ENCODE measurements around the gene MCM3AP.
"Not testable (repeated sequence)": the region's sequence is repeated elsewhere in the genome, so short reads cannot be mapped to it uniquely, and the experiment has no call there.

The MCM3AP gene

DNA sequence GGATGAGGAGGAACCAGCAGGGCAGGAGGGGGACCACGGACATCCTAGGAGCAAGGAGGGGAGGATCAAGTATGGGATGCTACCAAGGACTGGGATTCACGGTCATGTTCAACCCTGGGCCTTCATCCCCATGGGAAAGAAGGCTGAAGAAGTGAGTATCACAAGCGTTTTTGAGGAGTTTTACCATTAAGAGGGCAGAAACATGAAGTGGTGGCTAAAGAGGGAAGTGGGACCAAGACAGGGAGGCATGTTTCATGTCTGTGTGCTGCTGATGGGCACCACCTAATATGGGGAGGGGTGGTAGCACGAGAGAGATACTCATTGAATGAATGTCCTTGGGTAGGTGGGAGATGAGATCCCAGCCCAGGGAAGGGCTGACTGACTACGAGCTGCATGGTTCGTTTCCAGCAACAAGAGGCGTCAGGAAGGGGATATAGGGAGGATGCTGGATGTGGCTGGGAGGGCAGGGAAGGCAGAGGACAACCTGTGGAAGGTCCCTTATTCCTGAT is 45.5 kb downstream of the MCM3AP start:
- no peak for DNase-seq

DNA sequence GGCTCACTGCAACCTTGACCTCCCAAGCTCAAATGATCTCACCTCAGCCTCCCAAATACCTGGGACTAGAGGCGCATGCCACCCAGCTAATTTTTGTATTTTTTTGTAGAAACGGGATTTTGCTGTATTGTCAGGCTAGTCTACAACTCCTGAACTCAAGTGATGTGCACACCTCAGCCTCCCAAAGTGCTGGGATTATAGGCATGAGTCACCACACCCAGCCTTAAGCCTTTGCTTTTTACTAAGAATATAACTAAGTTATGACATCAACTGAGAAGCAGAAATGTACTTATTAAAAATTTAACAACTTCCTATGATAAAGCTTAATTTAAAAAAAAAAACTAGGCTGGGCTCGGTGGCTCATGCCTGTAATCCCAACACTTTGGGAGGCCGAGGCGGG is 47.9 kb downstream of the MCM3AP start:
- DNase-seq: no peak

DNA sequence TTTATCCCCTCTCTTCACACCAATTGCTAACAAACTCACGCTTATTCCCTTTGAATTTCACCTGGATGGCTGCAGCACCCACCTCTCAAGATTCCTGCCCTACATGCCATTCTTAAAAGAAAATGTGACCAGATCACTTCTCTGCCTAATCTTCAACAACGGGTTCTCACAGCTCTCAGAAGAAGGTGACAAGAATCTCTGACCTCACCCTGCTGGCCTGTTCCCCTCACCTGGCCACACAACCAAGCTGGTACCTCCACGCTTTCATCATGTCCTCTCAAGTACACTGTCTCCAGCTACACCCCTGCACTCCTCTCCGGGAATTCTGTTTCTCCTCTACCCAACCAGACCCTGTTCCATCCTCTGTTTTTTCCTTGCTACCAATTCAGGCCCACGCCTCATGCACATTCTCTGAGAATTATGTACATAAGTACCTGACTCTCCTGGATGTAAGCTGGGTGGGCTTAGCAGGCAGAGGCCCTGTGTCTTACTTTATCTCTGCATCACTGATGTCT is 50.9 kb downstream of the MCM3AP start:
- no peak for DNase-seq

DNA sequence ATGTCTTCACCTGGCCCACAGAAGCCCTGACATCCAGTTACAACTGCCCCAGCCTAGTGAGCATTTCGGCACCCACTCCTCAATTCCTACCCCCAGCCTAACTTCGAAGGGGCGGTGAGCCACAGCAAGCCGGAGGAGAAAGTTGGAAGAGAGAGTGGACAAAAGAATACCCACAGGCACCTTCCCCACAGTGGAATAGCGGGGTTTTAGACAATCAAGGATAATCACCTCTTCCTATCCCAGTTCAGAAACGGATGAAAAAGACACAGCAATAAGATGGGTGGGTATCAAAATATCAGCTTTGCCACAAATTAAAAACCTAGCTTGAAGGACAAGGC is 55.5 kb downstream of the MCM3AP start:
- DNase-seq: no peak

DNA sequence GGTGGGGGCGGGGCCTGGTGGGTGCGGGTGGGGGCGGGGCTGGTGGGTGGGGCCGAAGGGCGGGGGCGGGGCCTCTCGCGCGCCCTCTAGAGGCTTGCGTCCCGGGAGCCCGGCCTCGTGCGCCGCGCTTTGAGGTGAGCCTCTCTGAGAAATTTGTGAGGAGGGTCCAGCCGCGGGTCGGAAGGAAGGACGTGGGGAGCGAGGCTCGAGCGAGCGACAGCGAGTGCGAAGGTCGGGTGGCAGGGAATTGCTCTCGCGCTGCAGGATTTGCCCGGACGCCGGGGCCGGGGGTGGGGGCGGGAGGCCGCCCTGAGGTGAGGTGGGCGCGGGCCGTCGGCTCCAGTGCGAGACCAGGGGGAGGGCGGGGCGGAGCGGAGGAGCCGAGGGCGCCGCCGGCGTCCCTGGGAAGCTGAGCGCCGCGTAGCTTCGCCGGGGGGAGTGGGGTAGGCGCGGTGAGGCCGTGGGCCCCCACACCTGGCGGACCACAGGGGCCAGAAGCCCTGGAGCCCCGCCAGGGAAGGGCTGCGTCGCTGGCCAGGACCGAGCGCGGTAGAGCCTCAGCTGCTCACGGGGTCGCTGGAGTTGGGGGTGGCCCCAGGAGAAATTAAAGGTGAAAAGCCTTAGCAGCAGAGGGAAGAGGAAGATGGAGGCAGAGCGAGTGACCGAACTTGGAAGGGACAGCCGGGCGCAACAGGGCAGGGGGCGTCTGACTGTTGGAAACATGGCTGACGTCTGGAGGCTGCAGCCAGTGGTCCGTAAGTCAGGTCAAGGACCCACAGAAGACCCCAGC is 56.1 kb downstream of the MCM3AP start:
- DNase-seq: no peak

DNA sequence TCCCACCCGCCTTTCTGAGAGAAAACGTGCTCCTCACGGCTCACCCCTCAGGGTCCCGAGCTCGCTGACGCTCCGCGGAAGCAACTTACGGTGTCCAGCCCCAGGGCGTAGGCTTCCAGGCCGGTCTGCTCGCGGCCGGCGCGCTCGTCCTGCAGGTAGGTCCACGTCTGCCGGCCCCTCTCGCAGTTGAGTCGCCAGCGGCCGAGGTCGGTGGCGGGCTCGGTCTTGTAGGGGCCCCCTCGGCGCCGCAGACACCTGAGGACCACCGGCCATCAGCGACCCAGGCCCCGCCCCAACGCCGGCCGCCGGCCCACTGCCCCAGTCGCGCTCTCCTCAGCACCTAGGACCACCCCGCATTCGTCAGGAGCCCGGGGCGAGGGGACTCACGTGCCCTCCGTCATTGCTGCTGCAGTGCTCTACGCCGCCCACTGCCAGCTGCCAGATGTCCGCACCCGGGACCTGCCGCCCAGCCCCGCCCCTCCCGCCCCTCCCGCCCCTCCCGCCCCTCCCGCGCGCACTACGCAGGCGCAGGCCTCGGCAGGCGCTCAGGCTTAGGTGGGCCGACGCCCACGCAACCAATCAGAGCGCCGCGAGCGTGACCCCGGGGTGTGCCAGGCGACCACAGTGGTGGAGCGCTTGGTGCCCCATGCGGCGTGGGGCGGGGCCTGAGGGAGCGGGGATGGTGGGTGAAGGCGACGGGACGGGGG is 56.9 kb downstream of the MCM3AP start, which contains the start of gene LSS:
TSS of gene LSS (minus strand) at position 430 of the 707 bp plus-strand sequence. CDS start at position 401, 29 bp downstream.
- DNase-seq: peak; percentile 99

DNA sequence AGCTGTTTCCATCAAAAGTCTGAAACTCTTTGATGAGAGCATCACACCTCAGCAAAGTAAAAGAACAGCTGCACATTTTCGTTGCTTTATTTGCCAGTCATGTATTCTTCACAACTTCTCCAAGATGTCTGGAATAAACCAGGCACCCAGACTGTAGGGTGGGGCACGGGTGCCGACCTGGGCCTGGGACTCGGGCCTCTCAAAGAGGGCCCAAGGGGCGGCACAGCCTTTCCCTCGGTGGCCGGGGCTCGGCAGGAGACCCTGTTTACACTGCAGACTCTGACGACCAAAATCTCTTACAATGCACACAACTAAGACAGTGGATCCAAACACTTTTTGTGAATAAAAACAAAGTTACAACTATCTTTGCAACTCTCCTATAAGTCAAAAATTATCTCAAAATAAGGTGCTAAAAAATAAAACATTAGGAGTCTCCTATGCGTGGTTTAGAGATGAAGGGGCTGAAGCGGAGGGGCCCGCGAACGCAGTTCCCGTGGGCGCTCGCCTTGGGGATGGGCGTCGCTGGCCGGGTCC is 57.5 kb downstream of the MCM3AP start:
- no peak for DNase-seq

DNA sequence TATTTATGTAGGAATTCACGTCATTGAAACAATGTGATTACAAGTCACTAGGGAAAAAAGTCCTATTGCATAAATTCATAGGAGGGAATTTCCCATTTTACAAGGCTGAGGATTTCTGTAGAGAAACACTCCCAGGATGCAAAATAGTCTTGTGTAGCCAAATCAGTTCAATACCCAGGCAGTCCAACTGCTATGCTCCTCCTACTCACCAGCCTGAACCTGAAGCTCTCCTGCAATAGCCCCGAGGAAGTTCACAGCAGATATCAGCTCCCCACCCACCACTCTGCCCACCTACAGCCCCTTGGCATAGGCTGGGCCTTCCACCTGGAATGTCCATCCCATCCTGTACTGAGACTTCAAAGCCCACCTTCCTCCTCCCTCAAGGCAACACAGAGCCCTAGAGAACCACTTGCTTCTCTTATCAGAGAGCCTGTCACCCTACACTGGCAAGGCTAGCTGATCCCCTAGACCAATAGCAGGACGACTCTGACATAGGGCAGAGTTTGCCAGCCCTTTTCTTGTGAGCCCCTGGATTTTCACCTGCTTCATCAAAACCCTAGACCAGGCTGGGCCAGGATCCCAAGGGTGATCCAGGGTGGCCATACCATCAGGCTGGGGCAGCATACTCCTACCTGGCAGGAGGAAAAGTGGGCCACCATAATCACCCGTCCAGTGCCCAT is 58.4 kb downstream of the MCM3AP start:
- no peak for DNase-seq

DNA sequence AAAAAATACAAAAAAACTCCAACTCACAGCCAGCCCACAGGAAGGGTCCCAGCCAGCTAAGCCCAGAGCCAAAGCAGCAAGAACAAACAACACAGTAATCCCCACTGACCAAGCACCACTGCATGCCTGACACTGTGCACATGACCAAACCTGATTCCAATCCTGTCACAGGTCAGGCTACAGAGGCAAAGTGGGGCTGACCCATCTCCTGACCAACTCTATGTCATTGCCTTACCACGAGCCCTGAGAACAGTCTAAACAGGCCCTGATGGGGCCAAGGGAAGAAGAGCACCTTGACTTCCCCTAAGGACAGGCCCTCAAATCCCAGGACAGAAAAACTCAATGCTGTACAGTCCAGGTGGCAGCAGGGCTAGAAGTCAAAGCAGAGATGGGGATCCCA is 59.3 kb downstream of the MCM3AP start:
- no peak for DNase-seq

DNA sequence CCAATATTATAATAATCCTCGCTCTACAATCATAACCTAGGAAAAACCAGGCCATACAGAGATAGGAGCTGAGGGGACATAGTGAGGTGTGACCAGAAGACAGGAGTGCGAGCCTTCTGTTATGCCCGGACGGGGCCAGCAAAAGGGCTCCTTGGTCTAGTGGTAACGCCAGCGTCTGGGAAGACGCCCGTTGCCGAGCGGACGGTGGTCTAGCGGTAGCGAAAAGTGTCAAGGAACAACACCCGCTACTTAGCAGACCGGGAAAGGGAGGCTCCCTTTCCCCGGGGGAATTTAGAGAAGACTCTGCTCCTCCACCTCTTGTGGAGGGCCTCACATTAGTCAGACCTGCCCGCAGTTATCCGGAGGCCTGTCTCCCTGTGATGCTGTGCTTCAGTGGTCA is 61.8 kb downstream of the MCM3AP start:
- DNase-seq: not testable (repeated sequence)

DNA sequence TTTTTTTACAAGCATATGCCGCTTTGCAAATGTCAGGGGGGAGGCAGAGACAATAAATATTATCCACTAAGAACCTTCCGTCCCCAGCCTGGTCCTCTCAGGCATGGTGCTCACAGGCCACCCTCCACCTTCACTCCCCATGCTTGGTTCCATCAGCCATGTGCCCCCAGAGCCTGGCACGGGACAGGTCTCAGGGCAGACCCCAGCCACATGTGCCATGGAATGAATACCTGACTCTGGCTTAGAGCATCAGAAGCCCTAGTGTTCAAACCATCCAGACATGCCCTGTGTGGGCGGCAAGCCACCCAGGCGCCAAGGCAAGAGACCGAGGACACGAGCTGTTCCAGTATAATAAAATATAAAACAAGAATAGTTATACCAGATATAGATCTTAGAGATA is 62.2 kb downstream of the MCM3AP start:
- DNase-seq: no peak

DNA sequence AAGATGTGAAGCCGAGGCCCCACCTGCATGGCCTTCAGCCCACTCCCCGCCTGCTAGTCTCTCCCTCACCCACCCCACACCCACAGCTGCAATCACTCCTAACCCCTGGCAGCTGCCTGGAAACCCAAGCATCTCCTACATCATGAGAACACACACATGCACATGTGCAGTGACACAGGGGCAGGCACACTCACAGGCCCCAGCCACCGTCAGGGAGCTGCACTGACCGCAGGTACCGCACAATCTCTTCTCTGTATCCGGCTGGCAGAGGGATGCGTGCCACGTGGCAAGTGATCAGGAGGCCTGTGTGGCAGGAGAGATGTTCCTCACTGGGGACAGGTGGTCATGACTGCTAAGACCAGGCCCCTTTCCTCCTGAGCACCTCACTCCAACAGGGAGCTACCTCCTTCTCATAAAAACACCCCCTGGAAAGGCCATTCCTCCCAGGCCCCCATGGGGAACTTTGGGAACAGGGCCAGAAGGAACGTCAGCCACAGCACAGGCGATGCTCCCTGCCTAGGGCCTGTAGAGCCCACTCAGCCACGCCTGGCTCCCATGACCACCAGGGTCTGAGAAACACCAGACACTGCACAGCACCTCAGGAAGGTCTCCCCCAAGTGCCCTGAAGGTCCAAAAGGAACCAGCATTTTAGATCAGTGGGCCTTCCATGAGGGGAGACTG is 62.8 kb downstream of the MCM3AP start:
- no peak for DNase-seq

DNA sequence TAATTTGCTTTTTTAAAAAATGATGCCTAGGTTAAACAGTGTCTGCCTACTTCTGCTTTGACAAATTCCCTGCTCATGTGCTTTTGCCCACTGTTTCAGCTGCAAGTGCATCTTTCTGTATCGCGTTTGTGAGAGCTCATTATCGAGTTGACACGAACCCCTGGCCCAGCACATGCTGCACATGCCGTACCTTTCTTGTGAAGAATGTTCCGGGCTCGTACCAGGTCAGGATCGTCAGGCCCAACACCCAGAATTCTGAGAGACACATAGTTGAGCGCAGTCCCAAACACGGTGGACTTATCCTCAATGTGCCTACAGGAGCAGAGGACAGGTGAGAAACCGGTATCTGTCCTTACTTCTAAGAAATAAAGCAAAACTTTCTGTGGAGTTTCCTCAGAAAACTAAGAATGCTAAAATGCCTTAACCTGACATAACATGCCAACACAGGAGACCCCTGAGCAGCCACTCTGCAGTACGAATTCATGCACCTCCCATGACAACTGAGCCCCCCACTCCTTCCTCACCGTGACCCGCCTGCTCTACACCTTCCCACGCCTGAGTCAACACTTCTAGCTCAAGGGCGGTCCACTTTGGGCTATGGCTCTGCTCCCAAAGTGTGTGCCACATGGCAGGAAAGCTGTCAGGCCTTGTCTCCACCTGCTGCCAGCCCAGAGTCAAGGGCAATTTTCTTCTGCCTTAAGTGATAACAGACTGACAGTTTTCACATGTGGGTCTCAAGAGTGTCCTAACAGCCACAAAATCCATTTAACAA is 63.6 kb downstream of the MCM3AP start:
- no peak for DNase-seq

DNA sequence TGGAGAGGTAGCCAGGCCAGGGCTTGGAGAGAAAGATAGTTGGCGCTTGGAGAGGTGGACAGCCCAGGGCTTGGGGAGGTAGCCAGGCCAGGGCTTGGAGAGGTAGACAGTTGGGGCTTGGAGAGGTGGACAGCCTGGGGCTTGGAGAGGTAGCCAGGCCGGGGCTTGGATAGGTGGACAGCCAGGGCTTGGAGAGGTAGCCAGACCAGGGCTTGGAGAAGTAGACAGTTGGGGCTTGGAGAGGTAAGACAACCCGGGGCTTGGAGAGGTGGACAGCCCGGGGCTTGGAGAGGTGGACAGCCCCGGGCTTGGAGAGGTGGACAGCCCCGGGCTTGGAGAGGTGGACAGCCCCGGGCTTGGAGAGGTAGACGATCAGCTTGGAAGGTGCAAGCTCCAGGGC is 64.6 kb downstream of the MCM3AP start:
- DNase-seq: no peak

DNA sequence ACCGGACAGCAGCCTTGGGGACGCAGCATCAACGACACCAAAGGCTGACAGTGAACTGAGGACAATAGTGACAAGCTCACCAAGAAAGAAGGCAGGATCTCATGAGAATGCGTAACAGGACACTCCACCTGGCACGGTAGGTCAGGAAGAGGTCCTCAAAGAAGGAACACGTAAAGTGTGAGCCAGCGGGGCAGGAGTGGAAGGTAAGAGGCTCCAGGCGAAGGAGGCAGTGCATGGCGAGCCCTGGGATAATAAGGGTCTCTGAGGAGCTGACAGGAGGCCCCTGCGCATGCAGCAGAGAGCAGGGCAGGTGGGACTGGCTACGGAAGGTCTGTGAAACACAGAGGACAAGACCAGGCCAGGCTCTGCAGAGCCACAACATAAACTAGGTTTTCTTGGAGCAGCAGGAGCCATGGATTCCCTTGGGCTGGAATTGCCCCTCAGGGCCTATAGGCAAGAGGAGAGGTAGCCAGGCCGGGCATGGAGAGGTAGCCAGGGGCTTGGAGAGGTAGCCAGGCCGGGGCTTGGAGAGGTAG is 65.1 kb downstream of the MCM3AP start:
- DNase-seq: no peak

DNA sequence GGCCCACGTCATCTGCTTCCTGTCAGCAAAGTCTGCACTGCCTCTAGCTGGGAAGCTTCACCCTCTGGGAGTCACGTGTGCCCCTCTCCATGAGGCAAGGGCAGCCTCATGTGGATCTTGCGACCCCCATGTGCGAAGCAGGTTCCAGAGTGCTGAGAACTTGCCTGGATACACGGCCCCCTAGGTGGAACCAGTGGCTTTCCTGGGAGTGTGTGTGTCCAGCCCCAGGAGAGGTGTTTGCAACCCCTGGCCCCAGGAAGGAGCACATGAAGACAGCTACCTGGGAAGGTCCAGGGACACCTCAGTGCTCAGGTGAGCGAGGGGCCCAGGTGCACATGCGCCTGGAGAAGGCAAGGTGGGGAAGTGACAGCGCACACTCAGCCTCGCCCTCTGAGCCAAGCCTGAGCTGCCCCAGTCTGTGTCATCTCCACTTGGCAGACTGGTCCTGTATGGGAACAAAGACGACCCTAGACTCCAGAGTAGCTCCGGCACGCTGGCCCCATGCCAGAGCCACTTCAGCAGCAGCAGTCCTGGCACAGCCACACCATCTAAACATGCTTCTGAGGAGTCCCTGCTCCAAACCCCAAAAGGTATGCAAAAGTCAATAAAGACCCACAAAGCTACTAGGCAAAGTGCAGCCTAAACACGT is 65.7 kb downstream of the MCM3AP start:
- no peak for DNase-seq

DNA sequence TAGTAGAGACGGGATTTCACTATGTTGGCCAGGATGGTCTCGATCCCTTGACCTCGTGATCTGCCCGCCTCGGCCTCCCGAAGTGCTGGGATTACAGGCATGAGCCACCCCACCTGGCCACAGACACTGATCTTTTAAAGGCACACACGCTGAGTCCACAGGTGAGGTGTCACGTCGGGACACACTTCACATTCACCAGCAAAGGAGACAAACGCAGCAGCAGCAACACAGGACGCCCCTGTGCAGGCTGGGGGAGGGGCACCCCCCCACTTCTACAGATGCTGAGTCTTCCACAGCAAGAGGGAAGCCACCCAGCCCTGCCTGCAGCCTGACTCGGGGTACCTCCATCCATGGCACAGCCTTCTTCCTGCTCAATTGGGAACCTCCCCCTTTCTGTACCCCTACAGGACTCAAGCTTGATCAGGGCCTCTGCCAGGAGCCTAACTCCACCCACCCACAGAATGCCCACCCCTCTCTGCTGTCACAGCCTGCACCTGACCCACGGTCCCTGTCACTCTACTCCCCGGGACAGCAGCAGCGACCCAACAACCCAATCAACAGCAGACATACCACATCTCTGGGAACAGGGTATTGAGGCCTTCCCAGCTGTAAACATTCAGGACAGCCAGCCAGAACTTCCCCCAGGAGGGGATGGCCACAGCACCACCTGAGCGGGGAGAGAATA is 66.4 kb downstream of the MCM3AP start:
- no peak for DNase-seq

DNA sequence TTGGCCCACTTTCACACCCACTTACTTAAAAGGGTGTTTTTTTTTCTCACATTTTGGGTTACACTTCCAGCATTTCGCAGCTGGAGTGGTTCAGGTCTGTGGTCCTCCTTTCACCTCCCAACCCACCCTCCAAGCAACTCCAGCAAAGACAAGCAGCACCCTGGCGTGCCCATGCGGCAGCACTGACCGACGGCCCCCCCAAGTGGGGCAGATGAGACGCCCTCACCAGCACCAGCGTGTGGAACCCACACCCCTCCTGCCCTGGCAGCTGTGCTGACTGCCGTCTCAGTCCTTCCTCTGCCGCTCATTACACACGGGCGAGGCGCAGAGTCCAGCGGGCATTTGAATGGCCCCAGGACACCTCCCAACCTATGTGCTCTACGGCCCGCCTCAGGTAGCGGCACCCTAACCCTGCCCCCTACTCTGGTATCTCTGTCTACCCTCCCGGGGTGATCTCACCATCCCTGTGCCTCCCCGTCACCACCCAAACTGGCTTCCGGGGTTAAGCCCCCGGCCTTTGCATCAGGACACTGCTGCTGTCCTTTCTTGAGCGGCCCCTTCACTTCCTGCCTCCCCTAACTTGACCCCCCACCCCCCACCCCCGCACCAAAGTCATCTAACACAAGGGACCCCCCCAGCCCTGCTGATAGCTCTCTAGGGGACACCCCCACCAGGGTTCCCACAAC is 67.8 kb downstream of the MCM3AP start:
- DNase-seq: no peak

DNA sequence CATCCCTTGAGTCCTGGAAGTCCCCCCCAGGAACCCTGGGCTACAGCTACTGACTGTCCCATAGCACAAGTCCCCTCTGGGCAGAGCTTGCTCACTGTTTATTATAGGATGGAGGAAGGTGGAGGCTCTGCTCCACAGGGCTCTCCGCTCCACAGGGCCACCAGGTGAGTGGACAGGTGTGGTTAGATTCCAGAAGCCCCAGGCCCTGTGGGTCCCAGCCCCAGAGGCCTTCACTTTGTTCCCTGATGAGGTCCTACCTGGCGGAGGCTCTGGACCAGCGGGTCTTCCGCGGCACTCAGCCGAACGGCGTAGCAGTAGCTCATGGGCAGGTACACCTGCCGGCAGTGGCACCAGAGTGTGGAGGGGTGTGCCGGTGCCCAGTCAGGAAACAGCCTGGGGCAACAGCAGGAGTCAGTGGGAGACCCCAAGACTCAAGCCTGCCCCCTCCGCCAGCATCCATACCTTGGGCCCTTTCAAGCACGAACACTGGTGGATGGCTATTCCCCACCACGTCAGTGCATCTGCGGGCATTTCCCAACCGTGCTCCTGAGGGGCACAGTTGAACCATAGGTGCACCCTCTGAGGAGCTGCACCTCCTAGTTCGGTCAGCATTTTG is 69.2 kb downstream of the MCM3AP start:
- DNase-seq: no peak

Data from CD4-positive, alpha-beta T cell treated with Interferon gamma for 1 hour (primary cell).